ENCODE measurements around the gene LUC7L3. TPM values are rescaled to one million over a fixed set of nuclear protein-coding genes. Genes with fewer than 3 reads are reported as not detected.
"Not testable (repeated sequence)": the region's sequence is repeated elsewhere in the genome, so short reads cannot be mapped to it uniquely, and the experiment has no call there.

Gene LUC7L3
- total RNA-seq, 6 experiments from 2014 or later, result 15.4 to 50.5 (median 31.0) TPM

DNA sequence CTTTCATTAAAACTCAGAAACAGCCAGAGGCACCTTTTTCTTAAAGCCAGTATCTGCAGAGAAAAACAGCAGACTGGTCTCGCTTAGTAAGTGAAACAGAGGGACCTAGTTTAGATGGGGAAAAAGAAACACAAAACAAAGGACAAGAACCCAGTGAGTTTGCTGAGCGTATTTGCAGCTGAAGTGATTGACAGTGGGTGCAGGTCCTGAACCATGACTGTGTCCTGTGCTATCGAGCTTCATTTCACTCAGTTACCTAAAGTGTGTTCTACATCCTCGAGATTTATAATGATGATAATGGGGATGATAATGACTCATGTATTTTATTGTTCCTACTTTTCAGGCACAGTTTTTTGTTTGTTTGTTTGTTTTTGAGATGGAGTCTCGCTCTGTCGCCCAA lies 84.3 kb downstream of the LUC7L3 start:
- DNase-seq, result no peak
- Histone ChIP-seq H3K27me3 (no peaks in the 10 kb centered on the region), H3K36me3 (no peaks in the 10 kb centered on the region), H3K9me3 (no peaks in the 10 kb centered on the region), H3K27ac (peak overlapping the region in 2 of 3 donors; percentile 66 to 93), H3K4me1 (peaks cover 0 to 64% (median 31%) of the 10 kb centered on the region in 4 donors), H3K4me3 (no peak overlapping the region)
- no peak for ATAC-seq
- 67% methylated on average over 6 of the region's 6 CpGs for WGBS (ENCODE audit: insufficient coverage, low coverage, low lambda C conversion rate, missing lambda C conversion rate)
- intact Hi-C loops (cut with DNase I), result no loop called here
- TF ChIP-seq POLR2A (IDR thresholded peaks at IDR 0.05), result no peak
- TF ChIP-seq, protein P1, sequence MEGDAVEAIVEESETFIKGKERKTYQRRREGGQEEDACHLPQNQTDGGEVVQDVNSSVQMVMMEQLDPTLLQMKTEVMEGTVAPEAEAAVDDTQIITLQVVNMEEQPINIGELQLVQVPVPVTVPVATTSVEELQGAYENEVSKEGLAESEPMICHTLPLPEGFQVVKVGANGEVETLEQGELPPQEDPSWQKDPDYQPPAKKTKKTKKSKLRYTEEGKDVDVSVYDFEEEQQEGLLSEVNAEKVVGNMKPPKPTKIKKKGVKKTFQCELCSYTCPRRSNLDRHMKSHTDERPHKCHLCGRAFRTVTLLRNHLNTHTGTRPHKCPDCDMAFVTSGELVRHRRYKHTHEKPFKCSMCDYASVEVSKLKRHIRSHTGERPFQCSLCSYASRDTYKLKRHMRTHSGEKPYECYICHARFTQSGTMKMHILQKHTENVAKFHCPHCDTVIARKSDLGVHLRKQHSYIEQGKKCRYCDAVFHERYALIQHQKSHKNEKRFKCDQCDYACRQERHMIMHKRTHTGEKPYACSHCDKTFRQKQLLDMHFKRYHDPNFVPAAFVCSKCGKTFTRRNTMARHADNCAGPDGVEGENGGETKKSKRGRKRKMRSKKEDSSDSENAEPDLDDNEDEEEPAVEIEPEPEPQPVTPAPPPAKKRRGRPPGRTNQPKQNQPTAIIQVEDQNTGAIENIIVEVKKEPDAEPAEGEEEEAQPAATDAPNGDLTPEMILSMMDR (IDR thresholded peaks at IDR 0.05), result no peak

DNA sequence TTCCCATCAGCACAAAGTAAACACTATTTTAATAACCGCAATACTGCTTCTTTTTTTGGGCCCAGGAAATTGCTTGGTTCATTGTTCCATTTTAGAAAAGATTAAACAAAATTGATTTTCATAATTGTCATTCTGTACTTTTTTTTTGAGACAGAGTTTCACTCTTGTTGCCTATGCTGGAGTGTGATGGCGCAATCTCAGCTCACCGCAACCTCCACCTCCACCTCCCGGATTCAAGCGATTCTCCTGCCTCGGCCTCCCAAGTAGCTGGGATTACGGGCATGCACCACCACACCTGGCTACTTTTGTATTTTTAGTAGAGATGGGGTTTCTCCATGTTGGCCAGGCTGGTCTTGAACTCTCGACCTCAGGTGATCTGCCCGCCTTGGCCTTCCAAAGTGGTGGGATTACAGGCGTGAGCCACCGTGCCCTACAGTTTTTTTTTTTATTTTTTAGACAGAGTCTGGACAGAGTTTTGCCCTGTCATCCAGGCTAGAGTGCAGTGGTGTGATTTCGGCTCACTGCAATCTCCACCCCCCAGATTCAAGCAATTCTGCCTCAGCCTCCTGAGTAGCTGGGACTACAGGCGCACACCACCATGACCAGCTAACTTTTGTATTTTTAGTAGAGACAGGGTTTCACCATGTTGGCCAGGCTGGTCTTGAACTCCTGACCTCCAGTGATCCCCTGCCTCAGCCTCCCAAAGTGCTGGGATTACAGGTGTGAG lies 85.5 kb downstream of the LUC7L3 start:
- ATAC-seq; intact Hi-C loops (cut with DNase I); H3K36me3 ChIP-seq; H3K4me3 ChIP-seq; H3K27me3 ChIP-seq; H3K9me3 ChIP-seq: not testable (repeated sequence)
- Histone ChIP-seq H3K4me1 (peaks cover 0 to 73% (median 35%) of the 10 kb centered on the region in 4 donors), H3K27ac (peak overlapping the region in 2 of 3 donors; percentile 44 to 93)
- peak in 1 of 3 donors; percentile 41 for DNase-seq
- WGBS (ENCODE audit: insufficient coverage, low coverage, low lambda C conversion rate, missing lambda C conversion rate), result 77% methylated on average over 11 of the region's 13 CpGs

DNA sequence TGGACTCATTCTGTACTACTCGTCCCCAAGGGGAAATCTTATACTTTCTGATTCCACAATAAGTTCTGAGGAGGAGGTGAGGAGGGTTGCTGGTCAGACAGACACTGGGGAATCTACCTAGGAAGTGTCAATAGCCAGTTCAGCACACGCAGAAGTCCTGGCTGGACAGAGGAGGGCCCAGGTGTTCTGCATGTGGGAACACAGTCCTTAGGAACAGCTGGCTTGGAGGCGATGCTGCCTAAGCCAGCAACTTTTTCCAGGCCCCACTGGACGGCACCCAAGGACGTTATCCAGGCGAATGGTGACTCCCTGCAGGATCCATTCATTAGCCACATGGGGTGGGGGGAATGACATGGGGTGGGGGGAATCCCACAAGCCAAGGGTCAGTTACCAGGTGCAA lies 86.1 kb downstream of the LUC7L3 start:
- Histone ChIP-seq H3K9me3 (no peaks in the 10 kb centered on the region), H3K4me3 (no peak overlapping the region), H3K4me1 (peaks cover 0 to 73% (median 35%) of the 10 kb centered on the region in 4 donors), H3K27ac (peak overlapping the region in 2 of 3 donors; percentile 93 to 94), H3K27me3 (no peaks in the 10 kb centered on the region), H3K36me3 (no peaks in the 10 kb centered on the region)
- intact Hi-C loops (cut with DNase I), result no loop called here
- peak in 2 of 3 donors; percentile 81 to 88 for DNase-seq
- 28% methylated on average over 3 of the region's 6 CpGs for WGBS (ENCODE audit: insufficient coverage, low coverage, low lambda C conversion rate, missing lambda C conversion rate)
- peak; percentile 7 to 49 (median 36) for ATAC-seq
- TF ChIP-seq, protein P1 (IDR thresholded peaks at IDR 0.05), result no peak
- TF ChIP-seq POLR2A (IDR thresholded peaks at IDR 0.05), result no peak

Small RNA genes lying within 50 kb of the gene (microRNA-seq; reads per million reads assigned to microRNA genes)
- 0 reads per million in 2 donors for gene MIR8059

Small RNA genes lying within 50 kb of the gene (small RNA-seq; reads per million reads assigned to genes)
- gene AC005921.1 (0 reads per million in 2 experiments), gene MIR8059 (0 reads per million in 2 experiments), gene RF00019 (0 reads per million in 2 experiments)

Other genes starting within 250 kb of the LUC7L3 start
- 10 to 100 TPM; 17.9 to 26.6 (median 23.4) TPM for gene RSAD1, start 240.7 kb upstream of the LUC7L3 start, total RNA-seq
- under 1 TPM in 1 of 6 experiments, not detected in 5; 0.51 TPM for gene MYCBPAP, start 211.2 kb upstream of the LUC7L3 start, total RNA-seq
- under 1 TPM in 2 of 6 experiments, not detected in 4; 0.06 to 0.27 TPM for gene EPN3, start 186.9 kb upstream of the LUC7L3 start, total RNA-seq
- 100 to 1,000 TPM in 1 of 6 experiments, 10 to 100 TPM in 5; 29.6 to 203 (median 34.2) TPM for gene SPATA20, start 172.4 kb upstream of the LUC7L3 start, total RNA-seq
- gene CACNA1G, start 158.9 kb upstream of the LUC7L3 start, total RNA-seq, result not detected
- 100 to 1,000 TPM; 146 to 286 (median 178) TPM for gene ABCC3, start 84.7 kb upstream of the LUC7L3 start, total RNA-seq
- gene ANKRD40, start 11.7 kb upstream of the LUC7L3 start, total RNA-seq, result 10 to 100 TPM; 13.9 to 17.4 (median 15.1) TPM
- gene ANKRD40CL, start 47.9 kb downstream of the LUC7L3 start, total RNA-seq, result under 1 TPM in 1 of 6 experiments, not detected in 5; 0.29 TPM
- not detected for gene WFIKKN2, start 116.0 kb downstream of the LUC7L3 start, total RNA-seq
- gene TOB1, start 146.8 kb downstream of the LUC7L3 start, total RNA-seq, result 100 to 1,000 TPM in 3 of 6 experiments, 10 to 100 TPM in 3; 36.2 to 222 (median 82.1) TPM

Measured in right lobe of liver (tissue), 6 donors.